GM23338 (cell line): ENCODE measurements around the gene GOLGA6L26.
"Not testable (repeated sequence)": the region's sequence is repeated elsewhere in the genome, so short reads cannot be mapped to it uniquely, and the experiment has no call there.

ENCODE experiments used
- EZH2 ChIP-seq: fragments of 200-600 bp; sonication (generic); IDR thresholded peaks from one replicate; pipeline ENCODE4 v1.8.0; 2017; ENCODE audit warnings: antibody characterized with exemption, mild to moderate bottlenecking, low read depth; ENCODE audit not compliant: unreplicated experiment
- EZH2phosphoT487 ChIP-seq: fragments of 200-600 bp; sonication (generic); IDR thresholded peaks from one replicate; pipeline ENCODE4 v1.8.1; 2018; ENCODE audit warnings: antibody characterized with exemption; ENCODE audit not compliant: unreplicated experiment
- NANOG ChIP-seq: IDR thresholded peaks from 2 replicates; pipeline ENCODE4 v1.6.1; 2016; ENCODE audit warnings: antibody characterized with exemption, borderline replicate concordance
- POLR2AphosphoS5 ChIP-seq: IDR thresholded peaks from 2 replicates; pipeline ENCODE4 v1.6.1; 2016; ENCODE audit warnings: antibody characterized with exemption, low read depth
- REST ChIP-seq: IDR thresholded peaks from one replicate; pipeline ENCODE4 v1.6.1; 2018; ENCODE audit warnings: antibody characterized with exemption; ENCODE audit not compliant: unreplicated experiment
- STAT1 ChIP-seq: IDR thresholded peaks from one replicate; pipeline ENCODE4 v1.6.1; 2016; ENCODE audit warnings: antibody characterized with exemption; ENCODE audit not compliant: unreplicated experiment
- ZNF331 ChIP-seq: fragments of 250-450 bp; sonication (Bioruptor Pico); IDR thresholded peaks from 2 replicates; pipeline ENCODE4 v1.5.0; 2020; ENCODE audit warnings: low read depth, mild to moderate bottlenecking, moderate library complexity
- TF ChIP-seq, protein P1 (sequence below), 2 experiments: fragments of 200-600 bp in 1 of 2; sonication (generic) in 1 of 2; conservative IDR thresholded peaks; 2 replicates each; pipeline versions ENCODE4 v1.5.1 to v1.6.1; 2016 to 2017; ENCODE audit warnings: antibody characterized with exemption in 2 of 2, low read depth in 2 of 2, mild to moderate bottlenecking in 2 of 2, moderate library complexity in 1 of 2

GRCh38 chr15:23371868-23372267 is 37.9 kb upstream of the GOLGA6L26 start:
- TF ChIP-seq, protein P1, sequence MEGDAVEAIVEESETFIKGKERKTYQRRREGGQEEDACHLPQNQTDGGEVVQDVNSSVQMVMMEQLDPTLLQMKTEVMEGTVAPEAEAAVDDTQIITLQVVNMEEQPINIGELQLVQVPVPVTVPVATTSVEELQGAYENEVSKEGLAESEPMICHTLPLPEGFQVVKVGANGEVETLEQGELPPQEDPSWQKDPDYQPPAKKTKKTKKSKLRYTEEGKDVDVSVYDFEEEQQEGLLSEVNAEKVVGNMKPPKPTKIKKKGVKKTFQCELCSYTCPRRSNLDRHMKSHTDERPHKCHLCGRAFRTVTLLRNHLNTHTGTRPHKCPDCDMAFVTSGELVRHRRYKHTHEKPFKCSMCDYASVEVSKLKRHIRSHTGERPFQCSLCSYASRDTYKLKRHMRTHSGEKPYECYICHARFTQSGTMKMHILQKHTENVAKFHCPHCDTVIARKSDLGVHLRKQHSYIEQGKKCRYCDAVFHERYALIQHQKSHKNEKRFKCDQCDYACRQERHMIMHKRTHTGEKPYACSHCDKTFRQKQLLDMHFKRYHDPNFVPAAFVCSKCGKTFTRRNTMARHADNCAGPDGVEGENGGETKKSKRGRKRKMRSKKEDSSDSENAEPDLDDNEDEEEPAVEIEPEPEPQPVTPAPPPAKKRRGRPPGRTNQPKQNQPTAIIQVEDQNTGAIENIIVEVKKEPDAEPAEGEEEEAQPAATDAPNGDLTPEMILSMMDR (conservative IDR thresholded peaks at IDR 0.05; ENCODE audit: low read depth in 2 of 2): not testable (repeated sequence)
- not testable (repeated sequence) for TF ChIP-seq EZH2; EZH2phosphoT487; POLR2AphosphoS5; STAT1; NANOG; REST; ZNF331 (CRISPR knock-in tag)
